Endothelial cell of umbilical vein (primary cell): Measurements from ENCODE around the gene AURKB. TPM values are rescaled to one million over a fixed set of nuclear protein-coding genes. Genes with fewer than 3 reads are reported as not detected.

Experiments used
- BruUV-seq: library from RNA; stranded (reverse); fragments of 400-500 nt; replicated peaks from 2 replicates; lab custom pipeline; 2021; lab: Mats Ljungman, UMichigan
- CTCF ChIA-PET: fragments of 300-600, 350-600 bp; sonication (Branson Sonifier 250); formaldehyde crosslinking; loops from one replicate; lab custom pipeline; 2021; ENCODE audit warnings: antibody characterized with exemption, inconsistent platforms; lab: Charles Lee
- POLR2A ChIA-PET: fragments of 300-600, 350-600 bp; sonication (Branson Sonifier 250); formaldehyde crosslinking; loops from one replicate; lab custom pipeline; 2021; ENCODE audit warnings: antibody characterized with exemption, inconsistent platforms; lab: Charles Lee
- DNase-seq: peaks from one replicate; pipeline ENCODE4 v3.0.0-alpha.2; 2011; ENCODE audit warnings: low read depth, low spot score
- FAIRE-seq: peaks from 2 replicates; lab custom pipeline; 2011; peaks lifted over from hg19 to GRCh38; lab: Jason Lieb, UNC
- H2AFZ ChIP-seq: 2 replicates; pipeline ENCODE4 v1.6.0; 2012; ENCODE audit warnings: low read depth, low read length, control low read depth, inconsistent platforms
- H3K27ac ChIP-seq: 2 replicates; pipeline ENCODE4 v1.5.1; 2011; ENCODE audit warnings: low read depth, mild to moderate bottlenecking, control low read depth, low read length, moderate library complexity; ENCODE audit not compliant: insufficient read depth
- H3K27me3 ChIP-seq, 2 experiments: 2 replicates each; pipeline versions ENCODE4 v1.6.0 to v1.6.1; 2011; ENCODE audit warnings: low read length in 2 of 2, mixed read lengths in 1 of 2; ENCODE audit not compliant: control insufficient read depth in 2 of 2, insufficient read depth in 2 of 2
- H3K36me3 ChIP-seq, 2 experiments: 2 replicates in 1 of 2; 3 replicates in 1 of 2; pipeline ENCODE4 v1.5.1; 2011; ENCODE audit warnings: low read length in 2 of 2, mild to moderate bottlenecking in 1 of 2, moderate library complexity in 1 of 2; ENCODE audit not compliant: control insufficient read depth in 2 of 2, insufficient read depth in 2 of 2; ENCODE audit errors: extremely low read depth in 1 of 2
- H3K4me1 ChIP-seq: 3 replicates; pipeline ENCODE4 v1.5.1; 2011; ENCODE audit warnings: mild to moderate bottlenecking, low read length; ENCODE audit not compliant: control insufficient read depth, insufficient read depth; ENCODE audit errors: extremely low read depth
- H3K4me2 ChIP-seq: 2 replicates; pipeline ENCODE4 v1.6.1; 2011; ENCODE audit warnings: low read length, control low read depth, mixed read lengths; ENCODE audit not compliant: insufficient read depth
- H3K4me3 ChIP-seq, 3 experiments: fragments of 200-600 bp in 1 of 3; sonication (generic), shearing (Covaris generic) in 1 of 3; replicated peaks in 1 of 3; 2 replicates each; pipeline ENCODE4 v1.5.1; 2011 to 2016; ENCODE audit warnings: control low read depth in 3 of 3, low read length in 3 of 3, mild to moderate bottlenecking in 2 of 3, inconsistent platforms in 1 of 3, low read depth in 1 of 3, moderate library complexity in 1 of 3; ENCODE audit not compliant: insufficient read depth in 1 of 3
- H3K79me2 ChIP-seq: 2 replicates; pipeline ENCODE4 v1.6.0; 2012; ENCODE audit warnings: low read length, inconsistent platforms; ENCODE audit not compliant: control insufficient read depth, insufficient read depth
- H3K9ac ChIP-seq: replicated peaks from 2 replicates; pipeline ENCODE3; 2011; ENCODE audit warnings: low read length, control low read depth; ENCODE audit not compliant: insufficient read depth; ENCODE audit errors: extremely low read depth
- H3K9me1 ChIP-seq: replicated peaks from 3 replicates; pipeline ENCODE4 v1.6.0; 2011; ENCODE audit warnings: mild to moderate bottlenecking, low read length; ENCODE audit not compliant: control insufficient read depth, insufficient read depth; ENCODE audit errors: extremely low read depth
- H3K9me3 ChIP-seq: replicated peaks from 2 replicates; pipeline ENCODE4 v1.5.1; 2012; ENCODE audit warnings: low read length, inconsistent platforms; ENCODE audit not compliant: control insufficient read depth, insufficient read depth
- H4K20me1 ChIP-seq: replicated peaks from 2 replicates; pipeline ENCODE3; 2011; ENCODE audit warnings: mild to moderate bottlenecking, low read length; ENCODE audit not compliant: control insufficient read depth, insufficient read depth; ENCODE audit errors: extremely low read depth
- CTCF ChIP-seq, 2 donors: IDR thresholded peaks; 1 replicate in 1 of 2; 2 replicates in 1 of 2; pipeline ENCODE4 v1.5.1; 2011; ENCODE audit warnings: low read length in 2 of 2, mild to moderate bottlenecking in 2 of 2, moderate library complexity in 2 of 2, control low read depth in 1 of 2, inconsistent platforms in 1 of 2, low read depth in 1 of 2; ENCODE audit not compliant: insufficient read depth in 1 of 2; ENCODE audit errors: extremely low read depth in 1 of 2
- EZH2 ChIP-seq: IDR thresholded peaks from 2 replicates; pipeline ENCODE4 v1.6.1; 2012; ENCODE audit warnings: borderline replicate concordance, low read depth, mild to moderate bottlenecking, moderate library complexity, low read length, inconsistent platforms; ENCODE audit not compliant: severe bottlenecking
- FOS ChIP-seq: IDR thresholded peaks from 2 replicates; pipeline ENCODE4 v1.6.1; 2011; ENCODE audit warnings: mild to moderate bottlenecking, low read length, moderate library complexity, borderline replicate concordance; ENCODE audit not compliant: insufficient read depth
- GATA2 ChIP-seq: IDR thresholded peaks from 2 replicates; pipeline ENCODE4 v1.7.0; 2011; ENCODE audit warnings: low read depth, mild to moderate bottlenecking, moderate library complexity, mixed read lengths, low read length; ENCODE audit not compliant: insufficient read length, insufficient read depth
- JUN ChIP-seq: IDR thresholded peaks from 2 replicates; pipeline ENCODE4 v1.6.1; 2011; ENCODE audit warnings: borderline replicate concordance, low read depth; ENCODE audit not compliant: insufficient read length, insufficient read depth
- MAX ChIP-seq: IDR thresholded peaks from 2 replicates; pipeline ENCODE4 v1.6.1; 2011; ENCODE audit not compliant: insufficient read depth, insufficient read length
- MYC ChIP-seq: IDR thresholded peaks from one replicate; pipeline ENCODE4 v1.6.1; 2011; ENCODE audit warnings: mild to moderate bottlenecking, low read depth, low read length
- POLR2A ChIP-seq: IDR thresholded peaks from 2 replicates; pipeline ENCODE4 v1.6.1; 2012; ENCODE audit warnings: low read depth, mild to moderate bottlenecking, control low read depth, low read length
- POLR2AphosphoS5 ChIP-seq: IDR thresholded peaks from 2 replicates; pipeline ENCODE4 v1.6.1; 2012; ENCODE audit warnings: low read depth, mild to moderate bottlenecking, control low read depth, low read length, moderate library complexity; ENCODE audit not compliant: insufficient read depth
- dilution Hi-C: fragments of 300-500 bp; cut with MboI; formaldehyde crosslinking; loops from one replicate; pipeline ENCODE4 v1.15.0; 2019; ENCODE audit warnings: low sequenced_read_pairs; ENCODE audit not compliant: extremely low pct_ligation_motif_present
- intact Hi-C: fragments of 100-400 bp; cut with micrococcal nuclease; formaldehyde crosslinking; loops from one replicate; pipeline ENCODE4 v1.10.0; 2022
- polyA plus RNA-seq, 4 experiments: library from polyadenylated mRNA; depleted of rRNA in 3 of 4; stranded (reverse) in 3 of 4; unstranded in 1 of 4; fragments of >200 nt; gene quantifications; 2 replicates each; pipeline versions ENCODE4 v1.2.1 to v1.2.3, GENCODE V29; 2011 to 2012; ENCODE audit warnings: missing spikeins in 1 of 4
- total RNA-seq: library from RNA; stranded (reverse); gene quantifications from 2 replicates; pipeline ENCODE4 v1.2.3, GENCODE V29; 2021

The AURKB gene
- total and polyA plus RNA-seq, 2 donors (not counting 3 experiments of a cell fraction or from before 2014, with no cell fraction given) = 67.8 to 107 TPM

- DNase-seq (no peak), FAIRE-seq (no peak)
- TSS peak; percentile 27 for BruUV-seq
- dilution Hi-C loops = no loop called here
- no peaks in the 10 kb centered on the region for H3K9me3 ChIP-seq
- no peaks in the 10 kb centered on the region for H3K27me3 ChIP-seq
- intact Hi-C loops = no loop called here
- no peaks in the 10 kb centered on the region for H3K9me1 ChIP-seq
- H4K20me1 ChIP-seq = no peaks in the 10 kb centered on the region
- POLR2A ChIA-PET = interaction anchor here (0.7 to 2.2 kb wide), 2 partner anchors 12 to 49 kb away, joined by 8 read pairs; partner anchors contain the start of gene AURKB
- CTCF ChIA-PET = interaction anchor here (0.9 to 6.3 kb wide), 3 partner anchors 10 to 28 kb away, joined by 3 to 72 read pairs (median 4); no protein-coding TSS in a partner anchor
- peaks cover 2 to 7% of the 10 kb centered on the region in 2 experiments for H3K36me3 ChIP-seq
- TF ChIP-seq MAX (no peak), JUN (no peak), FOS (no peak), POLR2A (no peak), GATA2 (no peak), MYC (no peak), EZH2 (no peak), CTCF (IDR thresholded peaks at IDR 0.05; ENCODE audit: extremely low read depth in 1 of 2, insufficient read depth in 1 of 2, low read depth in 1 of 2, low read length in 2 of 2) (no peak), POLR2AphosphoS5 (no peak)
- H3K4me2 ChIP-seq = no peak overlapping the region
- H3K27ac ChIP-seq = no peak overlapping the region
- no peak overlapping the region for H2AFZ ChIP-seq
- peaks cover 20% of the 10 kb centered on the region for H3K79me2 ChIP-seq
- H3K4me3 ChIP-seq = no peak overlapping the region
- peaks cover 26% of the 10 kb centered on the region for H3K4me1 ChIP-seq
- H3K9ac ChIP-seq = no peak overlapping the region
Measured at GRCh38 chr17:8160741-8161221, 49.6 kb downstream of the AURKB start.
